HCT116 (cell line): Measurements from ENCODE around the gene COL4A4.

Experiments used
- ATF3 ChIP-seq: IDR thresholded peaks from 2 replicates; pipeline ENCODE4 v1.6.1; 2012
- CTCF ChIP-seq, 3 experiments: fragments of 200-600 bp in 1 of 3; sonication (generic) in 1 of 3; IDR thresholded peaks in 2 of 3; conservative IDR thresholded peaks in 1 of 3; 2 replicates each; pipeline ENCODE4 v1.5.1; 2012 to 2017; ENCODE audit warnings: low read depth in 2 of 3, low read length in 2 of 3, antibody characterized with exemption in 1 of 3, borderline replicate concordance in 1 of 3, control low read depth in 1 of 3, mild to moderate bottlenecking in 1 of 3, mixed read lengths in 1 of 3, mixed run types in 1 of 3, moderate library complexity in 1 of 3; ENCODE audit not compliant: insufficient read depth in 1 of 3
- EGR1 ChIP-seq: IDR thresholded peaks from 2 replicates; pipeline ENCODE4 v1.6.1; 2012; ENCODE audit warnings: low read depth
- MAX ChIP-seq: IDR thresholded peaks from 2 replicates; pipeline ENCODE4 v1.6.1; 2012
- POLR2AphosphoS5 ChIP-seq: IDR thresholded peaks from 2 replicates; pipeline ENCODE4 v1.6.1; 2011; ENCODE audit warnings: mild to moderate bottlenecking, low read depth, low read length, moderate library complexity
- RAD21 ChIP-seq: IDR thresholded peaks from 2 replicates; pipeline ENCODE4 v1.6.1; 2012; ENCODE audit warnings: low read depth, mild to moderate bottlenecking
- REST ChIP-seq: IDR thresholded peaks from 2 replicates; pipeline ENCODE4 v1.6.1; 2012; ENCODE audit warnings: low read depth

GRCh38 chr2:227099340-227099739 lies 64.7 kb downstream of the COL4A4 start:
- TF ChIP-seq POLR2AphosphoS5 = no peak
- TF ChIP-seq CTCF (IDR thresholded peaks at IDR 0.05 in 2 of 3, conservative IDR thresholded peaks at IDR 0.05 in 1 of 3; ENCODE audit: borderline replicate concordance in 1 of 3, insufficient read depth in 1 of 3, low read depth in 2 of 3, low read length in 2 of 3) = no peak
- no peak for TF ChIP-seq MAX
- TF ChIP-seq ATF3 = no peak
- no peak for TF ChIP-seq EGR1
- TF ChIP-seq RAD21 = no peak
- no peak for TF ChIP-seq REST
